GM23248 (cell line): ENCODE results near the gene NAV3. TPM values are rescaled to one million over a fixed set of nuclear protein-coding genes. Genes with fewer than 3 reads are reported as not detected.

ENCODE experiments used
- DNase-seq: peaks from one replicate; pipeline ENCODE4 v3.0.0-alpha.2; 2015
- H2AFZ ChIP-seq: fragments of 200-600 bp; sonication (generic); 2 replicates; pipeline ENCODE4 v1.6.1; 2016; ENCODE audit warnings: antibody characterized with exemption
- H3F3A ChIP-seq: fragments of 200-600 bp; sonication (generic); 2 replicates; pipeline ENCODE4 v1.6.1; 2016; ENCODE audit warnings: mild to moderate bottlenecking, antibody characterized with exemption, mixed run types; ENCODE audit not compliant: insufficient read depth
- H3K27ac ChIP-seq: fragments of 200-600 bp; sonication (generic); 2 replicates; pipeline ENCODE4 v1.5.1; 2016; ENCODE audit warnings: mild to moderate bottlenecking
- H3K27me3 ChIP-seq: fragments of 200-600 bp; sonication (generic); replicated peaks from 2 replicates; pipeline ENCODE4 v1.6.1; 2016; ENCODE audit warnings: mild to moderate bottlenecking; ENCODE audit not compliant: insufficient read depth
- H3K36me3 ChIP-seq: fragments of 200-600 bp; sonication (generic); 2 replicates; pipeline ENCODE4 v1.6.1; 2016; ENCODE audit warnings: low read depth, mild to moderate bottlenecking
- H3K4me1 ChIP-seq: fragments of 200-600 bp; sonication (generic); 2 replicates; pipeline ENCODE4 v1.6.1; 2016; ENCODE audit warnings: mild to moderate bottlenecking; ENCODE audit not compliant: insufficient read depth
- H3K4me2 ChIP-seq: fragments of 200-600 bp; sonication (generic); one replicate; pipeline ENCODE4 v1.6.1; 2016; ENCODE audit warnings: mild to moderate bottlenecking; ENCODE audit not compliant: unreplicated experiment
- H3K4me3 ChIP-seq: fragments of 200-600 bp; sonication (generic); 2 replicates; pipeline ENCODE4 v1.5.1; 2016; ENCODE audit warnings: mild to moderate bottlenecking
- H3K79me2 ChIP-seq: fragments of 200-600 bp; sonication (generic); 2 replicates; pipeline ENCODE4 v1.6.1; 2016; ENCODE audit warnings: mild to moderate bottlenecking; ENCODE audit not compliant: insufficient read depth
- H3K9ac ChIP-seq: fragments of 200-600 bp; sonication (generic); 2 replicates; pipeline ENCODE4 v1.6.1; 2016; ENCODE audit warnings: mild to moderate bottlenecking
- H3K9me2 ChIP-seq: fragments of 200-600 bp; sonication (generic); 2 replicates; pipeline ENCODE4 v1.6.1; 2016; ENCODE audit warnings: mixed run types, mild to moderate bottlenecking, moderate library complexity; ENCODE audit not compliant: insufficient read depth
- H3K9me3 ChIP-seq: fragments of 200-600 bp; sonication (generic); one replicate; pipeline ENCODE4 v1.6.1; 2017; ENCODE audit warnings: low read depth
- H4K20me1 ChIP-seq: fragments of 200-600 bp; sonication (generic); 2 replicates; pipeline ENCODE4 v1.6.0; 2016; ENCODE audit not compliant: insufficient read depth
- EZH2 ChIP-seq: fragments of 200-600 bp; sonication (generic); IDR thresholded peaks from 2 replicates; pipeline ENCODE4 v1.6.1; 2018; ENCODE audit warnings: antibody characterized with exemption, mild to moderate bottlenecking; ENCODE audit not compliant: insufficient read depth, poor library complexity, severe bottlenecking
- EZH2phosphoT487 ChIP-seq: fragments of 200-600 bp; sonication (generic); IDR thresholded peaks from 2 replicates; pipeline ENCODE4 v1.6.1; 2018; ENCODE audit warnings: antibody characterized with exemption, moderate library complexity, mild to moderate bottlenecking, low read depth; ENCODE audit not compliant: insufficient read depth
- WGBS, 2 experiments: methylation state at CpG; one replicate each; pipeline ENCODE4 v1.1.6; 2015 to 2017; ENCODE audit warnings: low lambda C conversion rate in 2 of 2, low coverage in 1 of 2; ENCODE audit errors: missing lambda C conversion rate in 2 of 2; 5-methylcytosine and 5-hydroxymethylcytosine counted together
- in situ Hi-C: fragments of 300-500 bp; cut with MboI; formaldehyde crosslinking; loops from 2 replicates; pipeline ENCODE4 v1.15.0; 2020
- polyA plus RNA-seq: library from polyadenylated mRNA; unstranded; fragments of >200 nt; fragmentation: Nextera tagmentation; extraction: Ambion mirVana; gene quantifications from 2 replicates; pipeline ENCODE4 v1.2.1, GENCODE V29; 2016
- total RNA-seq: library from RNA; depleted of rRNA; stranded (reverse); fragments of >200 nt; shearing (Covaris generic); gene quantifications from 2 replicates; pipeline ENCODE4 v1.2.3, GENCODE V29; 2014

Gene NAV3
- total and polyA plus RNA-seq, 2 experiments from 2014 or later, result 24.2 to 69.9 TPM

GRCh38 chr12:78208092-78208491 is 377.4 kb downstream of the NAV3 start:
- Histone ChIP-seq H3K9ac (no peak overlapping the region), H3K27me3 (no peaks in the 10 kb centered on the region), H3K36me3 (peaks cover 61% of the 10 kb centered on the region), H3K9me3 (no peaks in the 10 kb centered on the region), H2AFZ (no peak overlapping the region), H3F3A (peaks cover 29% of the 10 kb centered on the region), H3K79me2 (no peaks in the 10 kb centered on the region), H3K4me1 (peaks cover 13% of the 10 kb centered on the region), H3K9me2 (no peaks in the 10 kb centered on the region; the same call in 1 of the 2 replicates), H3K4me3 (no peak overlapping the region), H3K4me2 (no peak overlapping the region), H4K20me1 (no peaks in the 10 kb centered on the region), H3K27ac (no peak overlapping the region)
- in situ Hi-C loops, result no loop called here
- TF ChIP-seq EZH2, result no peak
- no peak for TF ChIP-seq EZH2phosphoT487
- WGBS, 2 experiments, result 46 to 50% methylated on average over 6 of the region's 6 CpGs
- peak; percentile 33 for DNase-seq

- Histone ChIP-seq H3K27ac (no peak overlapping the region), H3K4me2 (no peak overlapping the region), H3K9me2 (no peaks in the 10 kb centered on the region; the same call in 1 of the 2 replicates), H4K20me1 (no peaks in the 10 kb centered on the region), H3K79me2 (no peaks in the 10 kb centered on the region), H3K4me1 (peaks cover 13% of the 10 kb centered on the region), H3F3A (peaks cover 29% of the 10 kb centered on the region), H2AFZ (no peak overlapping the region), H3K9ac (no peak overlapping the region), H3K36me3 (peaks cover 50% of the 10 kb centered on the region), H3K27me3 (no peaks in the 10 kb centered on the region), H3K9me3 (no peaks in the 10 kb centered on the region), H3K4me3 (no peak overlapping the region)
- peak; percentile 26 for DNase-seq
- 52% methylated on average over 12 of the region's 12 CpGs for WGBS, 2 experiments
- in situ Hi-C loops, result no loop called here
- TF ChIP-seq EZH2phosphoT487, result no peak
- TF ChIP-seq EZH2, result no peak
Observed at GRCh38 chr12:78209846-78210505, 379.3 kb downstream of the NAV3 start.

GRCh38 chr12:78210506-78210860 is 379.8 kb downstream of the NAV3 start:
- DNase-seq, result no peak
- in situ Hi-C loops, result no loop called here
- Histone ChIP-seq H3K9me3 (no peaks in the 10 kb centered on the region), H3K4me1 (peaks cover 13% of the 10 kb centered on the region), H3K4me2 (no peak overlapping the region), H2AFZ (no peak overlapping the region), H3K4me3 (no peak overlapping the region), H3K36me3 (peaks cover 48% of the 10 kb centered on the region), H3K9ac (no peak overlapping the region), H3K27me3 (no peaks in the 10 kb centered on the region), H3K27ac (peak overlapping the region; percentile 33; the same call in 1 of the 2 replicates), H3F3A (peaks cover 29% of the 10 kb centered on the region), H4K20me1 (no peaks in the 10 kb centered on the region), H3K9me2 (no peaks in the 10 kb centered on the region; the same call in 1 of the 2 replicates), H3K79me2 (no peaks in the 10 kb centered on the region)
- 97 to 100% methylated on average over 1 of the region's 1 CpG for WGBS, 2 experiments
- TF ChIP-seq EZH2, result no peak
- no peak for TF ChIP-seq EZH2phosphoT487

- H3K9me2 ChIP-seq, result no peaks in the 10 kb centered on the region
- H3F3A ChIP-seq, result peaks cover 29% of the 10 kb centered on the region
- H3K4me2 ChIP-seq, result no peak overlapping the region
- H3K4me1 ChIP-seq, result peaks cover 13% of the 10 kb centered on the region
- no peaks in the 10 kb centered on the region for H3K9me3 ChIP-seq
- in situ Hi-C loops, result no loop called here
- no peaks in the 10 kb centered on the region for H3K27me3 ChIP-seq
- H3K27ac ChIP-seq, result peak overlapping the region; percentile 33
- H3K4me3 ChIP-seq, result no peak overlapping the region
- H4K20me1 ChIP-seq, result no peaks in the 10 kb centered on the region
- no peak overlapping the region for H3K9ac ChIP-seq
- H3K79me2 ChIP-seq, result no peaks in the 10 kb centered on the region
- peaks cover 48% of the 10 kb centered on the region for H3K36me3 ChIP-seq
- H2AFZ ChIP-seq, result no peak overlapping the region
- 73 to 75% methylated on average over 4 of the region's 4 CpGs for WGBS, 2 experiments
- peak; percentile 66 for DNase-seq
- no peak for TF ChIP-seq EZH2phosphoT487
- no peak for TF ChIP-seq EZH2
Observed at GRCh38 chr12:78210894-78211302, 380.2 kb downstream of the NAV3 start.

GRCh38 chr12:78220811-78221210 is 390.1 kb downstream of the NAV3 start:
- Histone ChIP-seq H4K20me1 (no peaks in the 10 kb centered on the region), H3K9me2 (no peaks in the 10 kb centered on the region), H2AFZ (no peak overlapping the region), H3K36me3 (no peaks in the 10 kb centered on the region), H3K79me2 (no peaks in the 10 kb centered on the region), H3K4me3 (no peak overlapping the region), H3K27ac (no peak overlapping the region), H3F3A (no peaks in the 10 kb centered on the region), H3K9me3 (no peaks in the 10 kb centered on the region), H3K27me3 (no peaks in the 10 kb centered on the region), H3K9ac (no peak overlapping the region), H3K4me1 (no peaks in the 10 kb centered on the region), H3K4me2 (no peak overlapping the region)
- 97 to 98% methylated on average over 2 of the region's 2 CpGs for WGBS, 2 experiments
- TF ChIP-seq EZH2 (no peak), EZH2phosphoT487 (no peak)
- in situ Hi-C loops, result no loop called here
- no peak for DNase-seq
